Fibroblast of skin of left quadriceps (primary cell): Measurements from ENCODE around the gene MAD1L1.
A peak's percentile ranks its signal among the peaks of the same experiment; 100 is the strongest.
"Not testable (repeated sequence)": the region's sequence is repeated elsewhere in the genome, so short reads cannot be mapped to it uniquely, and the experiment has no call there.

Experiments
- DNase-seq, 2 experiments: peaks; one replicate each; pipeline ENCODE4 v3.0.0-alpha.2; 2013; ENCODE audit warnings: low read depth in 2 of 2

Gene MAD1L1

DNA sequence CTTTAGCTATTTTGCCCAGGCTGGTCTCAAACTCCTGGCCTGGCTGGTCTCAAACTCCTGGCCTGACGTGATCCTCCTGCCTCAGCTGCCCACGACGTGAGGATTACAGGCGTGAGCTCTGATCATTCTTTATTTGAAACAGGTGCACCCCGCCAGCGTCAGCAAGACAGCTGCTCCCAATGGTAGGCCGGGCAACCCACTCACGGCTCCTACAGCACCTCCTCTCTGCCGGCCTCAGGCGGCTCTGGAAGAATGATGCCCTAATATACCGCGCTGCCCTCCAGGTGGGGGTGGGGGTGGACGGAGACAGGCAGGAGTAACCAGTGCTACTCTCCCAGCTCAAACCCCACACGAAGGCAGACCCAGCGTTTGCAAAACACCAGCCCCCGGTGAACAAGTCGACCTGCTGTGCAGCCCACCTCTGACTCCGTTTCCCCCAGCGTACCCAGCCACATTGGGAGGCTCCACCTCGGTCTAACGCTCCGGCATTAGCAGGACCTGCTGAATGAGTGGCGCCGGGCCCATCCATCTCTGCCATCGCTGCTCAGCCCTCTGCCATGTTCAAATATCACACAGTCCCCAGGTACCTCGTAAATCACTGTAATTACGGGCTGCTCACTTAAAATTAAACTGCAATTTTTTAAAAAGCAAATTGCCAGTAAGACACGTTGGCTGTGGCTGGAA, 414.0 kb downstream of the MAD1L1 start:
- no peak for DNase-seq

GRCh38 chr7:1817061-1817712, 415.6 kb downstream of the MAD1L1 start:
- no peak for DNase-seq

DNA sequence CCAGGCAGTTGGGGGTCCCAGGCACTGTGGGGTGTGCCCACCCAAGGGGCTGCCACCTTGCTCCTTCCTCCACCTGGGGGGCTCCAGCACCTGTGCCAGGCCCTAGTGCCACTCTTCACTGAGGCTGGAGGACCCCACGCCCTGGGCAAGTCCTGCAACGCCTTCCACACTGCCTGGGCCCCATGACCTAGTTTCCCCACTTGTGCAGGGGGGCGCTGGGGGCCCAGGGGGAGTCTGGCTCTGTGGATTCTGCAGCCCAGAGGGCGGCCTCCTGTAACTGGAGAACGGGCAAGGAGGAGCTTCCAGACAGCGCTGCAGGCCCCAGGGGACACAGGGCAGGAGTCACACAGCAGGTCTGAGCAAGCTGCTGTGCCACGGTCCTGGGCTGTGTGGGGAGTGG, 416.3 kb downstream of the MAD1L1 start:
- not testable (repeated sequence) for DNase-seq

GRCh38 chr7:1815551-1816281, 417.0 kb downstream of the MAD1L1 start:
- not testable (repeated sequence) for DNase-seq

DNA sequence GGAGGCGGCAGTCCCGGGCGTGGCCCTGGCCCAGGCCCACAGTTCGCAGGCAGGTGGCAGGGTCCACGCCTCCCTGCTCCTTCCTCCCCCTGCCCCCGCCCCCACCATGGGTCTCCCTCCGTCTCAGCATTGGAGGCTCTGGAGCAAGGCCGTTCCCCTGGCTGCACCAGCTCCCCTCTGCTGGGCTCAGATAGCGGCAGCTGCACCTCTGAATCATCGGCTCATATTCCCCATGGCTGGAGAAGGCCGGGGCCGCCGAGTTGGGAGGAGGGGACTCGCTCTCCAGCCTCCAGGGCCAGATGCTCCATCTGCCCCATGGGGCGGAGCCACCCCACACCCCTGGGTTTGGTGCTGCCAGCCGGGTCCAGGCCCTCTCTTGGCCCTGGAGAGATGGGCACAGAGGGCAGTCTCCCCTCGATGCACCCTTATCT, 417.7 kb downstream of the MAD1L1 start:
- DNase-seq, result no peak

GRCh38 chr7:1814089-1814811, 418.5 kb downstream of the MAD1L1 start:
- DNase-seq, result no peak

DNA sequence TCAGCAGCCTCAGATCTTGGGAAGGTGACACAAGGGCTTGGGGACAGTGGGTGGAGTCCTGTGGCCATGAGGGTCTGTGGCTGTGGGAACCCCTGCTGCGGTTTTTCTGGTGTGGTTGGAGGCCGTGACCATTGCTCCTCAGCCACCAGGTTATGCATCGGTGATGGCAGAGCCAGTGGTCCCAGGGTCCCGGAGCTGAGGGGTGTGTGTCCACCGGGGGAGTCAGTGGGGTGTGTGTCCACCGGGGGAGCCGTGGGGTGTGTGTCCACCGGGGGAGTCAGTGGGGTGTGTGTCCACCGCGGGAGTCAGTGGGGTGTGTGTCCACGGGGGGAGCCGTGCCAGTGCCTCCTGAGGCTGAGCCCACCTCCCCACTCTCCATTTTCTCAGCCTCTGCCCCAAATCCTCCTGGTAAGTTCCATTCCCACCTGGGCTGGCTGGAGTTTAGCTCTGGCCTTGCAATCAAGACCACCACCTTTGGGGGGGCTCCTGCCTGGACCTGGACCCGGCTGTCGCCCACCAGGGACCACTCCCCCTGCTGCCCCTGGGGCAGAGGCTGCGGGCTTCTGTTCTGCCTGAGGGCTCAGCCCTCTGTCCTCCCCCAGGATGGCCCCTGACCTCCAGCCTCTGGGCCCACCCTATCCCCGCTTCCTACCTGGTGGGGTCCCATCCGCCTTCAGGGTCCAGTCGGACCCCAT, 419.2 kb downstream of the MAD1L1 start:
- DNase-seq, result no peak

GRCh38 chr7:1812509-1813393, 420.0 kb downstream of the MAD1L1 start:
- DNase-seq, result no peak

- DNase-seq, result no peak
These were observed 420.8 kb downstream of the MAD1L1 start for GRCh38 chr7:1811850-1812508.

DNA sequence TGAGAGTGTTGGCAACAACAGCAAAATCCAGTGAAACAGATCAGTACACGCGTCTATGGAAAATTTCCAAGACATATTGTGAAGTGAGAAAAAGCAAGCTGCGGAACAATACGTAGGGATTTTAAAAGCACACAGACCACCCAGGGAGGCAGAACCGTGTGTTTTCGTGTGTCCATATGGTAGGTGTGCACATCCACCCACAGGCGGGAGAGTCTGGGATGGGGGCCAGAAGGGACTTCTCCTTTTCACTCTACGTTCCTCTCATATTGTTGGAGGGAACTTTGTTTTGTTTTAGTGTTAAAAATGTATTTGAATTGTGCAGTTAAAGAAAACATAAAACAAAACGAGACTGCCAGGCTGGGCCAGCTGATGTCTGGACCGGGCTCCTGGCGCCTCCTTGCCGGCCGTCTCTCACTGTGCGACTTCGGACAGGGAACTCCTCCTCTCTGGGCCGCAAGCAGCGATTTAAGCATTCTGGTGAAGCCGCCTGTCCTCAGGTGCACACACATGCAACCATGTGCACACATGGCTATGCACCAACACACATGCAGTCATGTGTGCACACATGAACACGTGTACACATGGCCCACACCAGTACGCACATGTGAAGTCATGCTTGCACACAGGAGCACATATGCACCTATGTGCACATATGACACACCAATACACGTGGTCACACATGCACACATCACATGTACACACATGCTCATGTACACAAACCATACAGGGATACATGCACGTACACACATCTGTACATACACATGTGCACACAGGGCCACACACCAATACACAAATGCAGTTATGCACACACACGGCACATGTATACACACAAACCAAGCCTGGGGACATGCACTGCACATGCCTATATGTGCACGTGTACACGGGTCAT, 421.5 kb downstream of the MAD1L1 start:
- DNase-seq, result peak in 1 of 2 experiments; percentile 18

- no peak for DNase-seq
These were observed 422.2 kb downstream of the MAD1L1 start for GRCh38 chr7:1810521-1810920.

GRCh38 chr7:1809601-1810258, 423.0 kb downstream of the MAD1L1 start:
- DNase-seq, result no peak

- no peak for DNase-seq
These were observed 423.7 kb downstream of the MAD1L1 start for GRCh38 chr7:1809070-1809469.

DNA sequence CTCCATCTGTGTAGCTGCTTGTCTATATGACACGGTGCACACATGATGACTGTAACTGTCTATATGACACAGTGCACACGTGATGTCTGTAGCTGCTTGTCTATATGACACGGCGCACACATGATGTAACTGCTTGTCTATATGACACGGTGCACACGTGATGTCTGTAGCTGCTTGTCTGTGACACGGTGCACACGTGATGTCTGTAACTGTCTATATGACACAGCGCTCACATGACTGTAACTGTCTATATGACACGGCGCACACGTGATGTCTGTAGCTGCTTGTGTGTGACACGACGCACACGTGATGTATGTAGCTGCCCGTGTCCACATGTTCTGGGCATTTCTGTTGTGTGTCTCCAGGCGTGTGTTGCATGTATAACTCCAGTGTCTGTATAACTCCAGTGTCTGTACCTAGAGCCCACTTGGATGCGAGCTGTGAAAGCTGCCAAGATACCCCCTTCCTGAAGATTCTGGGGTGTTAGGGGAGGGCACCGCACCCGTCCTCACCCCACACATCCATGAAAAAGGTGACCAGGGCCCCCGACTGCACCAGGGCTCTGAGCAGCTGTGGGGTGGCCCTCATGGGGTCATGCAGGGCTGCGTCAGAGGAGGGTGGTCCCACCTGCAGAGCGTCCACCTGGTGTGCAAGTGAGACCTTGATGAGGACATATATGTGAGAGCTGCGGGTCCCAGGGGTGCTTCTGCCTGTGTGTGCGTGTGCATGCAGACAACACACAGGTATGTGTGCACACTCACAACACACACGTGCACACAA, 424.7 kb downstream of the MAD1L1 start:
- DNase-seq, result no peak

DNA sequence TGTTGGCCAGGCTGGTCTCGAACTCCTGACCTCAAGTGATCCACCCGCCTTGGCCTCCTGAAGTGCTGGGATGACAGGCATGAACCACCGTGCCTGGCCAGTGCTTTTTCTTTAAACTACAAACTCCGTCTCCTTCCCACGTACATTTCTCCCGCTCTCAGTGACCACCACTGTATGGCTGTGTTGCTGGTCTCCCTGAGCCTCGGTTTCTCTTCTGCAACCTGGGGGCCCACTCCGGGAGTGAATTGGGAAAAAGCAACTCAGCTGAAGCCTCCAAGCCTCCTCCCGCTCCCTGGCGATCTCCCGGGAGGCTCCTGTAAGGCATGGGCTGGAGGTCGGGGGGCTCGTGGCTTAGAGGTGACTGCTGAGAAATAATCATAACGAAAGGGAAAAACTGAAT, 426.4 kb downstream of the MAD1L1 start:
- DNase-seq, result no peak

GRCh38 chr7:1804310-1804709, 428.4 kb downstream of the MAD1L1 start:
- no peak for DNase-seq

- no peak for DNase-seq
These were observed 429.8 kb downstream of the MAD1L1 start for GRCh38 chr7:1802899-1803298.

GRCh38 chr7:1800902-1801301, 431.8 kb downstream of the MAD1L1 start:
- no peak for DNase-seq
